SK-N-SH (cell line): ENCODE results near the gene POLR3GL. TPM values are rescaled to one million over a fixed set of nuclear protein-coding genes. Genes with fewer than 3 reads are reported as not detected.

ENCODE experiments used
- CTCF ChIA-PET: fragments of 300-600, 350-600 bp; formaldehyde crosslinking; extraction: SDS; loops from one replicate; lab custom pipeline; 2021; lab: Yijun Ruan, JAX
- POLR2A ChIA-PET: fragments of 350-600 bp; sonication (Branson Sonifier 250); formaldehyde crosslinking; extraction: SDS; loops from one replicate; lab custom pipeline; 2020; ENCODE audit warnings: antibody characterized with exemption, inconsistent platforms; lab: Yijun Ruan, JAX
- DNase-seq: peaks from one replicate; pipeline ENCODE4 v3.0.0; 2012
- H2AFZ ChIP-seq: fragments of 200-600 bp; sonication (generic); 2 replicates; pipeline ENCODE4 v1.8.1; 2016; ENCODE audit warnings: antibody characterized with exemption, mild to moderate bottlenecking, low read depth
- H3F3A ChIP-seq: fragments of 200-600 bp; sonication (generic); replicated peaks from 2 replicates; pipeline ENCODE3; 2016; ENCODE audit warnings: antibody characterized with exemption, mild to moderate bottlenecking; ENCODE audit not compliant: insufficient read depth
- H3K27ac ChIP-seq, 2 experiments: fragments of 200-500 bp in 1 of 2; fragments of 200-600 bp in 1 of 2; sonication (Bioruptor generic) in 1 of 2; sonication (generic), shearing (Covaris generic) in 1 of 2; 2 replicates each; pipeline versions ENCODE4 v1.5.1 to v1.6.1; 2014 to 2016; ENCODE audit warnings: low read depth in 2 of 2, inconsistent platforms in 1 of 2, low read length in 1 of 2, mild to moderate bottlenecking in 1 of 2, mixed read lengths in 1 of 2
- H3K27me3 ChIP-seq: fragments of 200-600 bp; sonication (generic), shearing (Covaris generic); 2 replicates; pipeline ENCODE4 v1.6.1; 2016; ENCODE audit warnings: mixed run types; ENCODE audit not compliant: insufficient read depth
- H3K36me3 ChIP-seq, 2 experiments: fragments of 200-500 bp in 1 of 2; fragments of 200-600 bp in 1 of 2; sonication (Bioruptor generic) in 1 of 2; sonication (generic) in 1 of 2; replicated peaks in 1 of 2; 2 replicates each; pipeline versions ENCODE3 to v1.5.1; 2014 to 2016; ENCODE audit warnings: low read length in 1 of 2, mild to moderate bottlenecking in 1 of 2; ENCODE audit not compliant: insufficient read depth in 2 of 2, control insufficient read depth in 1 of 2
- H3K4me1 ChIP-seq, 2 experiments: fragments of 200-500 bp in 1 of 2; fragments of 200-600 bp in 1 of 2; sonication (Bioruptor generic) in 1 of 2; sonication (generic), shearing (Covaris generic) in 1 of 2; 2 replicates each; pipeline versions ENCODE4 v1.5.1 to v1.6.1; 2014 to 2016; ENCODE audit warnings: low read depth in 1 of 2, low read length in 1 of 2, mixed run types in 1 of 2; ENCODE audit not compliant: insufficient read depth in 2 of 2, control insufficient read depth in 1 of 2
- H3K4me2 ChIP-seq: fragments of 200-600 bp; sonication (generic), shearing (Covaris generic); 2 replicates; pipeline ENCODE4 v1.6.1; 2017; ENCODE audit warnings: mixed run types
- H3K4me3 ChIP-seq, 2 experiments: fragments of 200-500 bp in 1 of 2; fragments of 200-600 bp in 1 of 2; sonication (Bioruptor generic) in 1 of 2; sonication (generic), shearing (Covaris generic) in 1 of 2; 2 replicates each; pipeline versions ENCODE4 v1.5.1 to v1.8.1; 2014 to 2016; ENCODE audit warnings: low read depth in 2 of 2, inconsistent platforms in 1 of 2, low read length in 1 of 2, mild to moderate bottlenecking in 1 of 2, mixed read lengths in 1 of 2, moderate library complexity in 1 of 2
- H3K79me2 ChIP-seq: fragments of 200-600 bp; sonication (generic); 2 replicates; pipeline ENCODE4 v1.8.1; 2017; ENCODE audit warnings: mild to moderate bottlenecking; ENCODE audit not compliant: insufficient read depth
- H3K9ac ChIP-seq: fragments of 200-600 bp; sonication (generic); 2 replicates; pipeline ENCODE4 v1.6.1; 2017; ENCODE audit warnings: mixed run types
- H3K9me2 ChIP-seq: fragments of 200-600 bp; sonication (generic); 2 replicates; pipeline ENCODE4 v1.6.1; 2017; ENCODE audit warnings: mixed run types
- H3K9me3 ChIP-seq: fragments of 200-600 bp; sonication (generic); 2 replicates; pipeline ENCODE4 v1.6.1; 2017; ENCODE audit warnings: mixed run types, mild to moderate bottlenecking, moderate library complexity
- H4K20me1 ChIP-seq: fragments of 200-600 bp; sonication (generic); 2 replicates; pipeline ENCODE4 v1.6.1; 2017; ENCODE audit warnings: mild to moderate bottlenecking, mixed run types; ENCODE audit not compliant: insufficient read depth
- CHD2 ChIP-seq: fragments of 150-350 bp; IDR thresholded peaks from 2 replicates; pipeline ENCODE4 v1.6.1; 2018; ENCODE audit warnings: low read length; ENCODE audit not compliant: partially characterized antibody
- FOSL2 ChIP-seq: IDR thresholded peaks from 2 replicates; pipeline ENCODE4 v1.4.0; 2012; ENCODE audit warnings: low read depth, mild to moderate bottlenecking, moderate library complexity, borderline replicate concordance
- FOXM1 ChIP-seq: IDR thresholded peaks from 2 replicates; pipeline ENCODE4 v1.4.0; 2012; ENCODE audit warnings: low read depth, mild to moderate bottlenecking
- MEF2A ChIP-seq: IDR thresholded peaks from 2 replicates; pipeline ENCODE4 v1.4.0; 2012; ENCODE audit warnings: low read depth, borderline replicate concordance
- MXI1 ChIP-seq: IDR thresholded peaks from 2 replicates; pipeline ENCODE4 v1.6.1; 2012; ENCODE audit warnings: mild to moderate bottlenecking, low read depth, low read length, improper control_type of control experiment
- NFIC ChIP-seq: IDR thresholded peaks from 2 replicates; pipeline ENCODE4 v1.4.0; 2012; ENCODE audit warnings: borderline replicate concordance
- NRF1 ChIP-seq: IDR thresholded peaks from 2 replicates; pipeline ENCODE4 v1.6.1; 2012; ENCODE audit warnings: low read depth, mild to moderate bottlenecking, low read length
- POLR2AphosphoS5 ChIP-seq: IDR thresholded peaks from 2 replicates; pipeline ENCODE4 v1.6.1; 2012; ENCODE audit warnings: low read depth, low read length
- RCOR1 ChIP-seq: fragments of 150-350 bp; IDR thresholded peaks from 2 replicates; pipeline ENCODE4 v1.6.1; 2017; ENCODE audit warnings: antibody characterized with exemption, low read length
- RFX5 ChIP-seq: IDR thresholded peaks from 2 replicates; pipeline ENCODE4 v1.6.1; 2012; ENCODE audit warnings: mild to moderate bottlenecking, improper control_type of control experiment, low read length
- SIN3A ChIP-seq: IDR thresholded peaks from 2 replicates; pipeline ENCODE4 v1.6.1; 2012; ENCODE audit warnings: low read depth, mild to moderate bottlenecking, low read length, moderate library complexity, borderline replicate concordance
- SMC3 ChIP-seq: IDR thresholded peaks from 2 replicates; pipeline ENCODE4 v1.6.1; 2012; ENCODE audit warnings: low read depth, low read length, improper control_type of control experiment
- TAF1 ChIP-seq: IDR thresholded peaks from 2 replicates; pipeline ENCODE4 v1.6.1; 2012; ENCODE audit warnings: low read depth, mild to moderate bottlenecking, low read length, moderate library complexity, borderline replicate concordance
- TCF12 ChIP-seq: IDR thresholded peaks from 2 replicates; pipeline ENCODE4 v1.4.0; 2012
- YY1 ChIP-seq: IDR thresholded peaks from 2 replicates; pipeline ENCODE4 v1.4.0; 2012; ENCODE audit warnings: low read depth, mild to moderate bottlenecking
- WGBS: methylation state at CpG from one replicate; pipeline ENCODE4 v1.1.6; 2017; ENCODE audit warnings: low lambda C conversion rate; 5-methylcytosine and 5-hydroxymethylcytosine counted together
- polyA plus RNA-seq, 3 experiments: library from polyadenylated mRNA; depleted of rRNA; stranded (reverse); fragments of >200 nt; gene quantifications; 2 replicates each; pipeline ENCODE4 v1.2.3, GENCODE V29; 2012
- TF ChIP-seq, protein P1 (sequence below): IDR thresholded peaks from 2 replicates; pipeline ENCODE4; 2012
- TF ChIP-seq, protein P2 (sequence below): IDR thresholded peaks from 2 replicates; pipeline ENCODE4 v1.4.0; 2012; ENCODE audit warnings: low read depth
- TF ChIP-seq, protein P3 (sequence below): IDR thresholded peaks from 2 replicates; pipeline ENCODE4 v1.4.0; 2012; ENCODE audit warnings: low read depth, borderline replicate concordance
- TF ChIP-seq, protein P4 (sequence below): fragments of 150-350 bp; IDR thresholded peaks from 2 replicates; pipeline ENCODE4 v1.6.1; 2016; ENCODE audit warnings: mild to moderate bottlenecking, low read depth, low read length

Gene POLR3GL
- polyA plus RNA-seq, 1 of the 3 experiments (the other 2 are of a cell fraction), result 15.8 TPM

DNA sequence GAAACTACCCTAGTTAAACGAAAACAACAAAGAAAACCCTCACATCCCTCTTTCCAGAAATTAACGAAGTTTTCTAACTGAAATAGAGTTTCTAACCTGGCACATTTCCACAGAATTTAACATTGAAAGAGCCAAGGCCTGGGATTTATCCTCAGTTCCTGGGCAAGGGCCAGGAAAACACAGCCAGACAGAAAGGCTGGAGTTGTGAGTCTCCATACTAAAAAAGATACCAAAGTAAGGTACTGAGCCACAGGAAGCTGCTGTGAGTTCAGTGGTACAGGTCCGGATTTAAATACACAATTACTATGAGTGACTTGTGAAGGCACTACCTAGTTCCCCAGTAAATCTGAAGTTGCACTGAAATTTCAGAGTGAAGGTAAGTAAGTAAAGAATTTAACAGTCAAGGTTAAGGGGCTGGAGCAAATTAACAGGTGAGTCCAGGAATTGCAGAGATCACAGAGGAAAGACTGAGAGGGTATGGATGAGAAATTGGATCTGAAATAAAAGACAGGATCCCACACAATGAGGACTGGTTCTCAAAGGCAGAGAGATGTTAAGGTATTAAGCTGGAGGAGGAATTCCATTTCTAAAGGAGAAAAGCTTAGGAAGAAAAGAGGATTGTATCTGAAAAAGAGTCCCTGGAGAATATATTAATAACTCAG, 7.6 kb upstream of the POLR3GL start:
- POLR2A ChIA-PET, result interaction anchor here (1.4 to 2.5 kb wide), 4 partner anchors 30 to 98 kb away, joined by 4 to 34 read pairs (median 8); partner anchors contain the start of genes PEX11B, PIAS3 and RBM8A
- Histone ChIP-seq H3K4me2 (peak overlapping the region; percentile 78), H3K9me3 (no peaks in the 10 kb centered on the region), H3K9me2 (no peaks in the 10 kb centered on the region), H3K36me3 (peaks cover 4% of the 10 kb centered on the region in 2 experiments), H3K79me2 (peaks cover 55% of the 10 kb centered on the region), H3K27me3 (no peaks in the 10 kb centered on the region), H3K27ac (peak overlapping the region; percentile 82 to 99), H4K20me1 (no peaks in the 10 kb centered on the region; the same call in 1 of the 2 replicates), H3F3A (peaks cover 24% of the 10 kb centered on the region), H3K9ac (peak overlapping the region; percentile 73), H2AFZ (no peak overlapping the region; the same call in 1 of the 2 replicates), H3K4me3 (peak overlapping the region; percentile 62 to 74), H3K4me1 (peaks cover 25 to 47% of the 10 kb centered on the region in 2 experiments; a peak in 3 of 4 replicates)
- CTCF ChIA-PET, result interaction anchor here (0.7 to 1.3 kb wide), 3 partner anchors 23 to 38 kb away, joined by 3 to 4 read pairs (median 3); partner anchors contain the start of genes PEX11B and RBM8A
- TF ChIP-seq TCF12 (no peak), FOXM1 (no peak), NRF1 (no peak), FOSL2 (no peak), RCOR1 (no peak), NFIC (no peak)
- TF ChIP-seq, protein P1, sequence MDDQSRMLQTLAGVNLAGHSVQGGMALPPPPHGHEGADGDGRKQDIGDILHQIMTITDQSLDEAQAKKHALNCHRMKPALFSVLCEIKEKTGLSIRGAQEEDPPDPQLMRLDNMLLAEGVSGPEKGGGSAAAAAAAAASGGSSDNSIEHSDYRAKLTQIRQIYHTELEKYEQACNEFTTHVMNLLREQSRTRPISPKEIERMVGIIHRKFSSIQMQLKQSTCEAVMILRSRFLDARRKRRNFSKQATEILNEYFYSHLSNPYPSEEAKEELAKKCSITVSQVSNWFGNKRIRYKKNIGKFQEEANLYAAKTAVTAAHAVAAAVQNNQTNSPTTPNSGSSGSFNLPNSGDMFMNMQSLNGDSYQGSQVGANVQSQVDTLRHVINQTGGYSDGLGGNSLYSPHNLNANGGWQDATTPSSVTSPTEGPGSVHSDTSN, result no peak
- DNase-seq, result no peak
- 11% methylated on average over 3 of the region's 3 CpGs for WGBS

DNA sequence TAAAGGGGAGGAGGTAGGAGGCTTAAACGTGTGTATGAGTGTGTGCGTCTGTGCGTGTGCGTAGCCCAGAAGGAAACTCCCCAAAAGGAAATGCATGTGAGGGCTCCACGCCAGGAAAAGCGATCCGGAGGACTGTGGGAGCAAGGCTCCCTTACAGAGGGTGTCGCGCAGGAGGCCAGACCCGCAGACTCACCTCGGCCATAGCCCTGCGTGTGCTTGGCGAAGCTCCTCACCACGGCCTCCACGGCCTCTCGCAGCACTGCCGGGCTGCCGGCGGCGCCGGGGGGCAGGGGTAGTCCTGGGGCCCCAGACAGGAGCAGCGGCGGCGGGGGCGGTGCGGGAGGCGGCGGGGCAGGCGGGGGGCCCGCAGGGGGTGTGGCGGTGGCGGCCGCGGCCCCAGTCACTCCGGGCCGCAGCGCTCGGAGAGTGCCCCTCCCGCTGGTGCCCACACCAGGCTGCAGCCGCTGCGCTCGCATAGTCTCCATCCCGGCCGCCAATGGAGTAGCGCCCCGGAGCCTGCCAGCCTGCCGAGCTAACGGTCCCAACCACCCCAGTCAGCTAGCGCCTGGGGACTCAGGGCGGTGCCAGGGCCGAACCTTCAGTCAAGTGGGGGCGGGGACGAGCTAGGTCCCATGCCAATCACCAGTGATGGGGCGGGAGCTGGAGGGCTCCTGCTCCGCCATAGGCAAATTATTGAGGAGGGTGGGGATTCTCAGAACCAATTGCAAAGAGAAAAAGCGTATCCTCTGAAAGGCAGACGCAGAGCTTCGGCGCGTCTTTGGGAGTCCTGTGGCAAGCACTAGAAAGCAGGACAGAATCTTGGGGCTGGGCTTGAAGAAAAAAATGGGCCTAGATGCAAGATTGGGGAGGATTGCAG, 6.8 kb upstream of the POLR3GL start, which contains the start of gene LIX1L:
Gene LIX1L, minus strand, starts transcription at position 575 of the 877 bp plus-strand sequence. Its CDS starts 90 bp downstream, at position 485.
- no peaks in the 10 kb centered on the region for H3K9me3 ChIP-seq
- peaks cover 26 to 52% of the 10 kb centered on the region in 2 experiments for H3K4me1 ChIP-seq
- H3K27ac ChIP-seq, result peak within 1 kb of the TSS; percentile 82 to 99
- H3K79me2 ChIP-seq, result peaks cover 47% of the 10 kb centered on the region
- CTCF ChIA-PET, result interaction anchor here (0.7 to 1.9 kb wide), 9 partner anchors 12 to 98 kb away, joined by 3 to 7 read pairs (median 3); partner anchors contain the start of genes PEX11B, PIAS3 and RBM8A
- peak within 1 kb of the TSS; percentile 78 for H3K4me2 ChIP-seq
- H4K20me1 ChIP-seq, result no peaks in the 10 kb centered on the region; the same call in 1 of the 2 replicates
- no peaks in the 10 kb centered on the region for H3K36me3 ChIP-seq
- H3K9ac ChIP-seq, result peak within 1 kb of the TSS; percentile 73
- POLR2A ChIA-PET, result interaction anchor here (0.6 to 2.5 kb wide), 7 partner anchors 14 to 99 kb away, joined by 3 to 34 read pairs (median 4); partner anchors contain the start of genes PEX11B, PIAS3 and RBM8A
- H2AFZ ChIP-seq, result peak within 1 kb of the TSS; percentile 47
- no peaks in the 10 kb centered on the region for H3K9me2 ChIP-seq
- under 1% methylated on average over 19 of the region's 60 CpGs for WGBS
- peaks cover 25% of the 10 kb centered on the region for H3F3A ChIP-seq
- peak within 1 kb of the TSS; percentile 62 to 74 for H3K4me3 ChIP-seq
- H3K27me3 ChIP-seq, result no peaks in the 10 kb centered on the region
- DNase-seq, result peak; percentile 95
- TF ChIP-seq POLR2AphosphoS5 (peak; percentile 71), CHD2 (peak; percentile 89), RFX5 (peak; percentile 71), SIN3A (0 out of 2 replicates have a peak, but pooled peaks have one; percentile 9), NFIC (no peak; the same call in none of the 2 replicates), SMC3 (no peak), MXI1 (peak; percentile 78; the same call in 1 of the 2 replicates), YY1 (no peak), TAF1 (peak; percentile 63), MEF2A (no peak)
- TF ChIP-seq, protein P2, sequence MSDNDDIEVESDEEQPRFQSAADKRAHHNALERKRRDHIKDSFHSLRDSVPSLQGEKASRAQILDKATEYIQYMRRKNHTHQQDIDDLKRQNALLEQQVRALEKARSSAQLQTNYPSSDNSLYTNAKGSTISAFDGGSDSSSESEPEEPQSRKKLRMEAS, result peak; percentile 54; the same call in 1 of the 2 replicates
- TF ChIP-seq, protein P3, sequence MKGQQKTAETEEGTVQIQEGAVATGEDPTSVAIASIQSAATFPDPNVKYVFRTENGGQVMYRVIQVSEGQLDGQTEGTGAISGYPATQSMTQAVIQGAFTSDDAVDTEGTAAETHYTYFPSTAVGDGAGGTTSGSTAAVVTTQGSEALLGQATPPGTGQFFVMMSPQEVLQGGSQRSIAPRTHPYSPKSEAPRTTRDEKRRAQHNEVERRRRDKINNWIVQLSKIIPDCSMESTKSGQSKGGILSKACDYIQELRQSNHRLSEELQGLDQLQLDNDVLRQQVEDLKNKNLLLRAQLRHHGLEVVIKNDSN, result no peak
- TF ChIP-seq, protein P4, sequence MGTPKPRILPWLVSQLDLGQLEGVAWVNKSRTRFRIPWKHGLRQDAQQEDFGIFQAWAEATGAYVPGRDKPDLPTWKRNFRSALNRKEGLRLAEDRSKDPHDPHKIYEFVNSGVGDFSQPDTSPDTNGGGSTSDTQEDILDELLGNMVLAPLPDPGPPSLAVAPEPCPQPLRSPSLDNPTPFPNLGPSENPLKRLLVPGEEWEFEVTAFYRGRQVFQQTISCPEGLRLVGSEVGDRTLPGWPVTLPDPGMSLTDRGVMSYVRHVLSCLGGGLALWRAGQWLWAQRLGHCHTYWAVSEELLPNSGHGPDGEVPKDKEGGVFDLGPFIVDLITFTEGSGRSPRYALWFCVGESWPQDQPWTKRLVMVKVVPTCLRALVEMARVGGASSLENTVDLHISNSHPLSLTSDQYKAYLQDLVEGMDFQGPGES, result peak; percentile 26; the same call in 1 of the 2 replicates
